GM12874 (cell line): ENCODE results near the gene VAC14.

ENCODE experiments used
- CTCF ChIP-seq: IDR thresholded peaks from 2 replicates; pipeline ENCODE4 v1.5.1; 2011; ENCODE audit warnings: low read depth, mild to moderate bottlenecking, control low read depth, low read length, moderate library complexity; ENCODE audit not compliant: insufficient read depth

The VAC14 gene

GRCh38 chr16:70638814-70639792 lies 161.9 kb downstream of the VAC14 start:
- TF ChIP-seq CTCF, result no peak
